H1 (cell line): ENCODE measurements around the gene ZNF836. TPM values are rescaled to one million over a fixed set of nuclear protein-coding genes. Genes with fewer than 3 reads are reported as not detected.
A peak's percentile ranks its signal among the peaks of the same experiment; 100 is the strongest.

ENCODE experiments used
- CTCF ChIA-PET: fragments of 300-600 bp; sonication (Branson Sonifier 250); formaldehyde crosslinking; loops from one replicate; lab custom pipeline; 2021; ENCODE audit not compliant: partially characterized antibody; lab: Charles Lee
- POLR2A ChIA-PET: fragments of 300-600 bp; sonication (Branson Sonifier 250); formaldehyde crosslinking; loops from one replicate; lab custom pipeline; 2021; ENCODE audit warnings: inconsistent platforms; ENCODE audit not compliant: partially characterized antibody; lab: Charles Lee
- DNase-seq, 2 experiments: peaks; one replicate each; pipeline versions ENCODE4 v3.0.0 to v3.0.0-alpha.2; 2010 to 2022; ENCODE audit warnings: low spot score in 2 of 2, low read depth in 1 of 2, mixed read lengths in 1 of 2
- FAIRE-seq: peaks from 2 replicates; lab custom pipeline; 2011; peaks lifted over from hg19 to GRCh38; lab: Jason Lieb, UNC
- H2AFZ ChIP-seq: 2 replicates; pipeline ENCODE4 v1.8.1; 2012; ENCODE audit warnings: low read length, inconsistent platforms
- H2AK5ac ChIP-seq: 2 replicates; pipeline ENCODE4 v1.6.1; 2013; ENCODE audit warnings: low read depth, low read length
- H2BK120ac ChIP-seq: replicated peaks from 2 replicates; pipeline ENCODE3; 2013; ENCODE audit warnings: low read depth, low read length, inconsistent platforms
- H2BK12ac ChIP-seq: 2 replicates; pipeline ENCODE4 v1.6.1; 2013; ENCODE audit warnings: low read depth, low read length
- H2BK15ac ChIP-seq: 2 replicates; pipeline ENCODE4 v1.6.1; 2013; ENCODE audit warnings: low read length
- H2BK20ac ChIP-seq: 2 replicates; pipeline ENCODE4 v1.6.1; 2013; ENCODE audit warnings: low read length
- H2BK5ac ChIP-seq: 2 replicates; pipeline ENCODE4 v1.6.1; 2013; ENCODE audit warnings: low read depth, low read length
- H3K14ac ChIP-seq: 2 replicates; pipeline ENCODE4 v1.6.1; 2013; ENCODE audit warnings: inconsistent platforms; ENCODE audit not compliant: insufficient read length
- H3K18ac ChIP-seq: 2 replicates; pipeline ENCODE4 v1.6.1; 2013; ENCODE audit warnings: low read length; ENCODE audit errors: extremely low read depth
- H3K23ac ChIP-seq: 2 replicates; pipeline ENCODE4 v1.6.1; 2013; ENCODE audit warnings: inconsistent platforms; ENCODE audit not compliant: insufficient read length
- H3K23me2 ChIP-seq: 2 replicates; pipeline ENCODE4 v1.6.1; 2013; ENCODE audit warnings: low read depth, low read length
- H3K27ac ChIP-seq: 2 replicates; pipeline ENCODE4 v1.6.1; 2011; ENCODE audit warnings: low read depth, low read length, inconsistent platforms
- H3K27me3 ChIP-seq, 4 experiments: replicated peaks in 1 of 4; 1 replicate in 1 of 4; 2 replicates in 3 of 4; pipeline versions ENCODE4 v1.6.1 to v1.8.1; 2011 to 2013; ENCODE audit warnings: low read length in 3 of 4, mild to moderate bottlenecking in 3 of 4, inconsistent platforms in 2 of 4, mixed read lengths in 2 of 4, moderate library complexity in 1 of 4; ENCODE audit not compliant: control insufficient read depth in 3 of 4, insufficient read depth in 3 of 4; ENCODE audit errors: extremely low read depth in 1 of 4
- H3K36me3 ChIP-seq, 4 experiments: 2 replicates each; pipeline versions ENCODE4 v1.6.1 to v1.8.1; 2011 to 2013; ENCODE audit warnings: mild to moderate bottlenecking in 4 of 4, low read length in 3 of 4, moderate library complexity in 2 of 4, control low read depth in 1 of 4, inconsistent platforms in 1 of 4; ENCODE audit not compliant: insufficient read depth in 4 of 4, control insufficient read depth in 2 of 4
- H3K4ac ChIP-seq: replicated peaks from 2 replicates; pipeline ENCODE3; 2013; ENCODE audit warnings: low read length, low read depth, mixed read lengths, inconsistent platforms; ENCODE audit not compliant: insufficient read length
- H3K4me1 ChIP-seq, 4 experiments: replicated peaks in 1 of 4; 1 replicate in 1 of 4; 2 replicates in 3 of 4; pipeline versions ENCODE4 v1.6.1 to v1.8.1; 2011 to 2013; ENCODE audit warnings: low read length in 3 of 4, inconsistent platforms in 2 of 4, mixed read lengths in 1 of 4; ENCODE audit not compliant: insufficient read depth in 4 of 4, control insufficient read depth in 3 of 4
- H3K4me2 ChIP-seq, 2 experiments: 2 replicates each; pipeline versions ENCODE4 v1.6.1 to v1.8.1; 2011 to 2013; ENCODE audit warnings: low read depth in 2 of 2, low read length in 2 of 2, control low read depth in 1 of 2, inconsistent platforms in 1 of 2, mild to moderate bottlenecking in 1 of 2; ENCODE audit not compliant: insufficient read depth in 1 of 2
- H3K4me3 ChIP-seq, 4 experiments: fragments of 200-600, 300-600 bp in 1 of 4; sonication (generic), shearing (Covaris generic), sonication (Bioruptor Twin) in 1 of 4; 2 replicates each; pipeline versions ENCODE4 v1.5.1 to v1.8.1; 2011 to 2016; ENCODE audit warnings: low read length in 4 of 4, low read depth in 3 of 4, control low read depth in 2 of 4, inconsistent platforms in 2 of 4, mild to moderate bottlenecking in 2 of 4, mixed read lengths in 1 of 4, moderate library complexity in 1 of 4; ENCODE audit not compliant: insufficient read depth in 2 of 4; ENCODE audit errors: extremely low read depth in 1 of 4
- H3K56ac ChIP-seq: replicated peaks from 2 replicates; pipeline ENCODE3; 2013; ENCODE audit warnings: low read depth, mild to moderate bottlenecking, mixed read lengths, low read length, inconsistent platforms; ENCODE audit not compliant: insufficient read length
- H3K79me1 ChIP-seq: 2 replicates; pipeline ENCODE4 v1.6.1; 2013; ENCODE audit warnings: low read depth, low read length, control low read depth
- H3K79me2 ChIP-seq, 2 experiments: 2 replicates each; pipeline versions ENCODE4 v1.6.1 to v1.8.1; 2012 to 2013; ENCODE audit warnings: low read length in 2 of 2, mild to moderate bottlenecking in 2 of 2, inconsistent platforms in 1 of 2; ENCODE audit not compliant: insufficient read depth in 2 of 2, control insufficient read depth in 1 of 2
- H3K9ac ChIP-seq, 4 experiments: replicated peaks in 1 of 4; 1 replicate in 1 of 4; 2 replicates in 3 of 4; pipeline versions ENCODE4 v1.6.1 to v1.8.1; 2011 to 2013; ENCODE audit warnings: low read depth in 3 of 4, low read length in 3 of 4, control low read depth in 2 of 4, mild to moderate bottlenecking in 2 of 4, moderate library complexity in 2 of 4, inconsistent platforms in 1 of 4; ENCODE audit errors: extremely low read depth in 1 of 4
- H3K9me3 ChIP-seq, 2 experiments: 2 replicates each; pipeline versions ENCODE4 v1.6.1 to v1.8.1; 2012 to 2013; ENCODE audit warnings: mild to moderate bottlenecking in 2 of 2, moderate library complexity in 2 of 2, control low read depth in 1 of 2, inconsistent platforms in 1 of 2, low read depth in 1 of 2, low read length in 1 of 2, mixed read lengths in 1 of 2; ENCODE audit not compliant: insufficient read depth in 2 of 2
- H4K20me1 ChIP-seq, 2 experiments: replicated peaks in 1 of 2; 2 replicates each; pipeline versions ENCODE3 to v1.8.1; 2011 to 2013; ENCODE audit warnings: inconsistent platforms in 2 of 2, low read length in 2 of 2, mild to moderate bottlenecking in 1 of 2; ENCODE audit not compliant: insufficient read depth in 2 of 2, control insufficient read depth in 1 of 2
- H4K5ac ChIP-seq: 2 replicates; pipeline ENCODE4 v1.6.1; 2013; ENCODE audit warnings: low read length, low read depth, mixed read lengths, inconsistent platforms; ENCODE audit not compliant: insufficient read length
- H4K8ac ChIP-seq: 2 replicates; pipeline ENCODE4 v1.8.0; 2013; ENCODE audit warnings: mild to moderate bottlenecking, moderate library complexity, low read length, inconsistent platforms; ENCODE audit not compliant: insufficient read depth; ENCODE audit errors: extremely low read depth
- H4K91ac ChIP-seq: replicated peaks from 2 replicates; pipeline ENCODE3; 2013; ENCODE audit warnings: low read length, mixed read lengths, inconsistent platforms; ENCODE audit not compliant: insufficient read length
- WGBS, 2 experiments: shearing (Covaris generic) in 1 of 2; methylation state at CpG; one replicate each; pipeline versions ENCODE4 v1.1.6 to v1.1.7; 2013 to 2015; ENCODE audit warnings: low lambda C conversion rate in 2 of 2, mixed read lengths in 2 of 2, inconsistent platforms in 1 of 2, low coverage in 1 of 2, missing lambda C conversion rate in 1 of 2; ENCODE audit not compliant: insufficient replicate concordance in 2 of 2, insufficient coverage in 1 of 2, insufficient read length in 1 of 2; ENCODE audit errors: extremely low coverage in 1 of 2, missing lambda C conversion rate in 1 of 2; 5-methylcytosine and 5-hydroxymethylcytosine counted together
- polyA plus RNA-seq, 7 experiments: library from polyadenylated mRNA; depleted of rRNA in 3 of 7; stranded (reverse) in 5 of 7; unstranded in 2 of 7; fragments of >200 nt in 5 of 7; fragments of 200-250 nt in 2 of 7; gene quantifications; 1 replicate in 5 of 7; 2 replicates in 1 of 7; 4 replicates in 1 of 7; pipeline versions ENCODE4 v1.2.1 to v1.2.3, GENCODE V29; 2011 to 2013; ENCODE audit warnings: missing spikeins in 2 of 7, mixed read lengths in 2 of 7
- total RNA-seq: library from RNA; stranded (reverse); fragmentation: NEBNext Ultra II Directional; extraction: Animal tissue kit (Norgen Biotek cat#: 25700); gene quantifications from 2 replicates; pipeline ENCODE4 v1.2.1, GENCODE V29; 2021

The ZNF836 gene
- total and polyA plus RNA-seq, 2 of the 8 experiments (the other 6 are each of a cell fraction or from before 2014, with no cell fraction given) = 5.6 to 27.2 TPM

DNA sequence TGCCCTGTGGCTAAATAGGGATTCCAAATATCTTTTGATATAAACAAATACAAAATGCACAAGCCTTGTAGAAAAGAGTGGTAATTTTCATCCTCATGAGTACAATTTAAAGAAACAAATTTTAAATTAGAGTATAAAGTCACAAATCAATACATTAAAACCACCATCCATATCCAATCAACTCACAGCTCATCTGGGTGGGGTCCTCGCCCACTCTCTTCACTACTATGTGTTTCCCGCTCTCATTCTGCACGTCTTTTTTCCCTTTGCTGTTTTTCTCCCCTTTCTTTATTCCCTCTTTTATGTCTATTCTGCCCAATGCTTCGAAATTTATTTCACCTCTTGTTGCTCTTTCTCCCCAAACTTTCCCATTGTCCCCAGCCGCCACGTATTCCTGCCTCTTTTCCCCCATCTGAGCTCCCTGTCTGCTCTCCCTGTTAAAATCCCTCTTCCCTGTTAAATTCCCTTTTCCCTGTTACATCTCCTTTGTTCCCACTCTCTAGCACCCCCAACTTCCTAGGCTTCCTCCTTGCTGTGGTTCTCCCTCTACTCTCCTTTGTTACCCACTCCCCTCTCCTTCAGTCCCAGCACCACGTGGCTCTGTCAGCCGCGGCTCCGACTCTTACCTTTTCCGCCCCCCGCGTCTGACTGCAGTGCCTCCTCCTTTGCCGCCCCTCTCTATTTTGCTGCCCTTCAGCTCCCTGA lies 33.0 kb downstream of the ZNF836 start:
- Histone ChIP-seq H3K4me3 (peak overlapping the region; percentile 82 to 99 (median 96)), H2BK5ac (peak overlapping the region; percentile 81), H3K23me2 (peaks cover 6% of the 10 kb centered on the region; the same call in 1 of the 2 replicates), H3K23ac (no peak overlapping the region), H3K14ac (no peak overlapping the region), H2BK20ac (no peak overlapping the region), H3K9ac (peak overlapping the region in 3 of 4 experiments; percentile 83 to 93 (median 92); a peak in 6 of 7 replicates), H2AK5ac (no peak overlapping the region; the same call in 1 of the 2 replicates), H4K20me1 (no peaks in the 10 kb centered on the region), H3K79me2 (peaks cover 11 to 48% of the 10 kb centered on the region in 2 experiments), H2BK120ac (no peak overlapping the region), H2BK12ac (no peak overlapping the region), H2AFZ (peak overlapping the region; percentile 19; the same call in 1 of the 2 replicates), H4K91ac (no peak overlapping the region), H3K36me3 (peaks cover 0 to 7% (median 2%) of the 10 kb centered on the region in 4 experiments; a peak in 2 of 8 replicates), H3K18ac (peak overlapping the region; percentile 89; the same call in 1 of the 2 replicates), H3K4ac (no peak overlapping the region), H3K9me3 (peaks cover 5% of the 10 kb centered on the region in 2 experiments; a peak in 2 of 4 replicates), H3K79me1 (peaks cover 10% of the 10 kb centered on the region), H3K27me3 (no peaks in the 10 kb centered on the region), H3K4me2 (peak overlapping the region; percentile 87 to 98), H4K8ac (no peak overlapping the region), H3K56ac (no peak overlapping the region), H4K5ac (no peak overlapping the region), H2BK15ac (no peak overlapping the region), H3K4me1 (peaks cover 0 to 4% (median 0%) of the 10 kb centered on the region in 4 experiments; a peak in 2 of 7 replicates), H3K27ac (peak overlapping the region; percentile 81)
- DNase-seq (peak; percentile 13 to 75), FAIRE-seq (no peak)
- whole genome bisulfite sequencing, 2 experiments = 7% methylated on average over 14 of the region's 14 CpGs; no CpG with 5 or more reads in 1 of the 2 experiments
- POLR2A ChIA-PET = interaction anchor here (0.8 to 2.8 kb wide), 16 partner anchors 9 to 287 kb away, joined by 3 to 25 read pairs (median 4); partner anchors contain the start of genes PPP2R1A, ZNF610 and ZNF614
- CTCF ChIA-PET = interaction anchor here (0.8 to 2.4 kb wide), 8 partner anchors 26 to 126 kb away, joined by 3 to 11 read pairs (median 4); no protein-coding TSS in a partner anchor
